Ovary (tissue), 9 donors: ENCODE measurements around the gene E2F8. TPM values are rescaled to one million over a fixed set of nuclear protein-coding genes. Genes with fewer than 3 reads are reported as not detected.

ENCODE experiments used
- DNase-seq, 5 donors: peaks; one replicate each; pipeline ENCODE4 v3.0.0-alpha.2; 2019 to 2020
- H3K27ac ChIP-seq, 2 donors: fragments of 200-600 bp; one replicate each; pipeline versions ENCODE4 v1.5.1 to v1.8.0; 2019 to 2022
- H3K27me3 ChIP-seq: fragments of 200-600 bp; one replicate; pipeline ENCODE4 v1.8.0; 2022
- H3K36me3 ChIP-seq: fragments of 200-600 bp; sonication (generic); one replicate; pipeline ENCODE4 v1.5.1; 2019
- H3K4me1 ChIP-seq: one replicate; pipeline ENCODE4 v1.8.1; 2013; ENCODE audit warnings: mild to moderate bottlenecking, moderate library complexity; ENCODE audit not compliant: insufficient read depth
- H3K4me3 ChIP-seq: fragments of 200-600 bp; sonication (generic); one replicate; pipeline ENCODE4 v1.5.1; 2017
- H3K9me3 ChIP-seq, 2 donors: fragments of 200-600 bp in 1 of 2; sonication (generic) in 1 of 2; one replicate each; pipeline versions ENCODE4 v1.5.1 to v1.8.1; 2013 to 2019; ENCODE audit warnings: mild to moderate bottlenecking in 1 of 2, moderate library complexity in 1 of 2
- EP300 ChIP-seq: sonication (generic); formaldehyde crosslinking; IDR thresholded peaks from one replicate; pipeline ENCODE4 v1.6.1; 2017; ENCODE audit warnings: antibody characterized with exemption
- POLR2A ChIP-seq: fragments of 450-650 bp; IDR thresholded peaks from one replicate; pipeline ENCODE4 v1.6.1; 2017; ENCODE audit warnings: antibody characterized with exemption, mild to moderate bottlenecking, moderate library complexity
- WGBS, 3 donors: extraction: QIAGEN DNeasy Blood & Tissue Kit in 1 of 3; methylation state at CpG; one replicate each; pipeline versions ENCODE4 v1.1.5 to v1.1.7; 2013 to 2017; 5-methylcytosine and 5-hydroxymethylcytosine counted together
- intact Hi-C, 4 donors: fragments of 100-400 bp; cut with DNase I; formaldehyde crosslinking; loops; one replicate each; pipeline versions ENCODE4 v1.11.0 to v1.15.1; 2022 to 2023
- polyA plus RNA-seq, 2 donors: library from polyadenylated mRNA; stranded (reverse); fragments of 200-250 nt in 1 of 2; fragments of 350-450 nt in 1 of 2; fragmentation: Illumina TruSeq in 1 of 2; extraction: RNeasy Lipid Tissue Mini Kit (QIAGEN cat#74804) in 1 of 2; gene quantifications; one replicate each; pipeline ENCODE4 v1.2.3, GENCODE V29; 2013 to 2014
- total RNA-seq, 7 donors: library from RNA; depleted of rRNA in 2 of 7; stranded (reverse); fragments of >200 nt in 2 of 7; fragmentation: NEBNext Ultra II Directional in 3 of 7; extraction: Animal tissue kit (Norgen Biotek cat#: 25700) in 3 of 7; gene quantifications; one replicate each; pipeline versions ENCODE4 v1.1.0 to v1.2.4, GENCODE V29; 2016 to 2023
- TF ChIP-seq, protein P1 (sequence below), 3 donors: fragments of 450-650 bp in 2 of 3; fragments of 200-600 bp in 1 of 3; IDR thresholded peaks; one replicate each; pipeline versions ENCODE4 v1.5.1 to v1.8.0; 2016 to 2022; ENCODE audit warnings: antibody characterized with exemption in 3 of 3, mild to moderate bottlenecking in 1 of 3
- donor health status: DM: no; HTN: no; CAD: no; lungs with moderate emphysema.
- donor health status: DM: no; HTN: no; CAD: no.
- donor health status: Bipolar disorder and iron deficiency.
- donor health status: DM: yes; HTN: yes; CAD: no.
- donor health status: DM: no; HTN: no; CAD: no.
- donor health status: DM: yes; HTN: yes; CAD: no.

Gene E2F8
- total and polyA plus RNA-seq, 9 donors = 0.08 to 0.80 (median 0.36) TPM; not detected in 3

DNA sequence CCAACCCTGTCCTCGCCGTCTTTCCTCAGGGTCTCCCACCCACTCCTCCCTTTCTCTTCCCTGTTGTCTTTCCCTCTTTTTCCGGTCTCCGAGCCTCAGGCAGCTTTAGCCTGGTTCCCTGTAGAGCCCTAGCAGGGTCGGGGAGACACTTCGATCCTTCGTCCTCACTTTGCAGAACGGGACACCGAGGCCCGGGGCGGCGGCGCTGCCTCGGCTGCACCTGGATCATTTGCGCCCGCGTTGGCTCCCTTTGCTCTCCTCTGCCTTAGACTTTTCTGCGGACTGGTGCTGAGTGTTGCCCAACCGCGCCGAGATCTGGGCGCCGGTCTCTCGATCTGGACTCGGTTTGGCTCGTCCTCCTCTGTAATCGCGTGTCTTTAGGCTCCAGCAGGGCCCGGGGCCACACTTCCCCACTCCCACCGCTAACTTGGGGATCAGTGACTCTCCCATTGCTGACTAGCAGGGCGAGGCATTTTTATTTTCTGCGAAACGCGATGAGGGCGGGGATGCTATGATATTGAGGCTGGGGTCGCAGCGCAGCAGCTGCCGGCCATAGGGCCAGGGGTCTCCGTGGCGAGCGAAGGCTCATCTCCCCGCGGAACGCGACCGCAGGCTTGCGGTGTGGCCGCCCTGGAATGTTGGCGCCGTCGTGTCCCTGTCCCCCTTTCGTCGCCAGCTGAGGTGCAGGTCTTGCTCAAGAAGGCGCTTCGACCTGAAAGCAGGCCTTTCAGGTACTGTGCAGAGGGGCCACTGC is 1.6 kb upstream of the E2F8 start:
- no peaks in the 10 kb centered on the region for H3K9me3 ChIP-seq
- no peak overlapping the region for H3K27ac ChIP-seq
- no peak for TF ChIP-seq POLR2A
- TF ChIP-seq EP300 = no peak
- TF ChIP-seq, protein P1, sequence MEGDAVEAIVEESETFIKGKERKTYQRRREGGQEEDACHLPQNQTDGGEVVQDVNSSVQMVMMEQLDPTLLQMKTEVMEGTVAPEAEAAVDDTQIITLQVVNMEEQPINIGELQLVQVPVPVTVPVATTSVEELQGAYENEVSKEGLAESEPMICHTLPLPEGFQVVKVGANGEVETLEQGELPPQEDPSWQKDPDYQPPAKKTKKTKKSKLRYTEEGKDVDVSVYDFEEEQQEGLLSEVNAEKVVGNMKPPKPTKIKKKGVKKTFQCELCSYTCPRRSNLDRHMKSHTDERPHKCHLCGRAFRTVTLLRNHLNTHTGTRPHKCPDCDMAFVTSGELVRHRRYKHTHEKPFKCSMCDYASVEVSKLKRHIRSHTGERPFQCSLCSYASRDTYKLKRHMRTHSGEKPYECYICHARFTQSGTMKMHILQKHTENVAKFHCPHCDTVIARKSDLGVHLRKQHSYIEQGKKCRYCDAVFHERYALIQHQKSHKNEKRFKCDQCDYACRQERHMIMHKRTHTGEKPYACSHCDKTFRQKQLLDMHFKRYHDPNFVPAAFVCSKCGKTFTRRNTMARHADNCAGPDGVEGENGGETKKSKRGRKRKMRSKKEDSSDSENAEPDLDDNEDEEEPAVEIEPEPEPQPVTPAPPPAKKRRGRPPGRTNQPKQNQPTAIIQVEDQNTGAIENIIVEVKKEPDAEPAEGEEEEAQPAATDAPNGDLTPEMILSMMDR (IDR thresholded peaks at IDR 0.05) = no peak
- H3K4me3 ChIP-seq = no peak overlapping the region
- no peaks in the 10 kb centered on the region for H3K36me3 ChIP-seq
- 6 to 10% (median 8%) methylated on average over 52 to 55 of the region's 55 CpGs for WGBS, 3 donors
- intact Hi-C loops = no loop called here
- DNase-seq = no peak
- peaks cover 8% of the 10 kb centered on the region for H3K4me1 ChIP-seq
- no peaks in the 10 kb centered on the region for H3K27me3 ChIP-seq

DNA sequence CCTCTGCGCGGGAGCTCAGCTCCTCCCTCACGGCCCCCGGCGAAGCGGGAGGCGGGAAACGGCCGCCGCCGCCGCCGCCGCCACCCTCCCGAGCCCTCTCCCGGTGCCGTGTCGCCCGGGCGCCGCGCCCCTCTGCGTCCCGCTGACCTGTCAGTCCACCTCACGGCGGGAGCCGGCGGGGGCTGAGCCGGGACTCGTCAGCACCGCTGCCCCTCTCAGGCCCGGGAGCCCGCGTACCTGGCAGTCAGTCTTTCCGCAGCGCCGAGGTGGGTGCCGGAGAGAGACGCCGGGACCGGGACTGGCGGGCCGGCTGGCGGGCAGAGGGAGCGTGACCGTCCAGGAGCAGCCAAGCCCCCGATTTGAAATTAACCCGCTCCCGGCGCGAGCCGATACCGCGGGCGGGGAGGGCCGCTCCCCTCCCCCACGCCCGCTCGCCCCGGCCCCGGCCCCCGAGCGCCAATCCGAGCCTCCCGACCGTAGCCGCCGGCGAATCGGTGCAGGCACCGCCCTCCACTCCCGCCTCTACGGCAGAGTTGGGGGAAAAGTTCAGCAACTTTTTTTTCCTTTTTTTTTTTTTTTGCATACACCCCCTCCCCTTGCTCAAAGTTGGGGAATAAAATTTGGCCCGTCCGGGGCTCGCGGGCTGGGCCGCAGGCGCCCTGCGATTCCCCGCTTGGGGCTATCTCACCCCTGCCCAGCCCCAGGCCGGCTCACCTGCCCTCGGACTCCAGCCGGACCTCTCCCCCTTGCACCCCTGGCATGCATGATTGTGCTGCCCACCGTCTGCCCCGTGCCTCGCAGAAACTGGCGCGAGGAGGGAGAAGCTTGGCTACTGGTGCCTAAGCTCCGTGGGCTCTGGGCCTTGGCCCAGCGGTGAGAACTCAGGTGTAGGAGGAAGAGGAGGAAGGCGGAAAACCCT is 774 bp upstream of the E2F8 start:
- H3K4me3 ChIP-seq = peak overlapping the region; percentile 39
- no peaks in the 10 kb centered on the region for H3K36me3 ChIP-seq
- no peaks in the 10 kb centered on the region for H3K27me3 ChIP-seq
- WGBS, 3 donors = 1 to 2% (median 1%) methylated on average over 63 to 92 of the region's 92 CpGs
- no peaks in the 10 kb centered on the region for H3K9me3 ChIP-seq
- intact Hi-C loops = no loop called here
- peak in 1 of 5 donors; percentile 27 for DNase-seq
- peaks cover 8% of the 10 kb centered on the region for H3K4me1 ChIP-seq
- H3K27ac ChIP-seq = no peak overlapping the region
- TF ChIP-seq, protein P1 (IDR thresholded peaks at IDR 0.05) = no peak
- TF ChIP-seq POLR2A (no peak), EP300 (no peak)

- Histone ChIP-seq H3K9me3 (no peaks in the 10 kb centered on the region), H3K4me1 (peaks cover 8% of the 10 kb centered on the region), H3K27ac (no peak overlapping the region), H3K27me3 (no peaks in the 10 kb centered on the region), H3K36me3 (no peaks in the 10 kb centered on the region), H3K4me3 (no peak overlapping the region)
- intact Hi-C loops = no loop called here
- WGBS, 3 donors = 92 to 98% (median 95%) methylated on average over 3 of the region's 3 CpGs
- TF ChIP-seq EP300 = no peak
- TF ChIP-seq, protein P1 (IDR thresholded peaks at IDR 0.05) = no peak
- no peak for TF ChIP-seq POLR2A
- DNase-seq = no peak
Measured at GRCh38 chr11:19239039-19239438, 1.7 kb downstream of the E2F8 start.

DNA sequence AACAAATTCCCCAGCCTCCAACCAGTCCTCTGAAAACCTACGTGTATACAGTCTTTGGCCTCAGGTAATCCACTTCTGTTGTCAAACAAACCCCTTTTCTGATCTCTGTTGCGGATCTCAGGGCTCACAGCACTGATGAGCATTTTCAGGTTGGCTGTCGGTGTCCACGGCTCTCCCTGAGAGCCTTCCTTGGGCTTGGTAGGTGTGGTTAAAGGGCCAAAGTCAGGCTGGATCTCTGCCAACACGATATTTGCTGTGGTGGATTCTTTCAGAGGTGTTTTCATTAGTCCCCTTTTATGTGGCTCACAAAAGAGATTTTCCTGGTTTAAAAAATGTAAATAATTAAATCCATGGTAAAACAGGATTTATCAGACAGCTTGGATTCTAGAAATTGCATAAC is 2.9 kb downstream of the E2F8 start:
- H3K4me3 ChIP-seq = no peak overlapping the region
- H3K4me1 ChIP-seq = peaks cover 8% of the 10 kb centered on the region
- TF ChIP-seq, protein P1 (IDR thresholded peaks at IDR 0.05) = no peak
- TF ChIP-seq EP300 (no peak), POLR2A (no peak)
- no peaks in the 10 kb centered on the region for H3K36me3 ChIP-seq
- intact Hi-C loops = no loop called here
- no peak overlapping the region for H3K27ac ChIP-seq
- no peaks in the 10 kb centered on the region for H3K27me3 ChIP-seq
- no peaks in the 10 kb centered on the region for H3K9me3 ChIP-seq
- no peak for DNase-seq
- 63 to 73% (median 64%) methylated on average over 5 of the region's 5 CpGs for WGBS, 3 donors
